ENCODE measurements around the gene SERPINB1.
"Not testable (repeated sequence)": the region's sequence is repeated elsewhere in the genome, so short reads cannot be mapped to it uniquely, and the experiment has no call there.

Gene SERPINB1

DNA sequence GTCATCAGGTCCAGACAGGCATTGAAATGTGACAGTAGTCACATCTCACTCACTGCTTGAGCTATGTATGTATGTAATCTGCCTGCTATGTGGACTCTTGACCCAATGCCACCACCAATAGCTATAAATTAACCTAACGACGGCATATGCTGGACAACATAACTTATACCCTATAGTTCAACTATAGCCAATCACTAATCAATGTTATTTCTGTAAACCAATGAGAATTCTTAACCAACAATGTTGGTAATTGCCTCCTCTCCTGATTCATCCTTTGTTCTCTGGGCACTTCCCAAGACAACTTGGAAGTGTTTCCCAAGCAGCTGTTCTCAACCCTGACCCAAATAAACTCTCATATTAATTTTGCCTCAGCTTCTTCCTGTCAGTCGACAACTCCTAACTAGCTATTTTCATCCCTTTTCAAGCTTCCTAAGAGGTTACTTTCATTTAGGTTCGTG lies 24.1 kb upstream of the SERPINB1 start:
- DNase-seq, result no peak

DNA sequence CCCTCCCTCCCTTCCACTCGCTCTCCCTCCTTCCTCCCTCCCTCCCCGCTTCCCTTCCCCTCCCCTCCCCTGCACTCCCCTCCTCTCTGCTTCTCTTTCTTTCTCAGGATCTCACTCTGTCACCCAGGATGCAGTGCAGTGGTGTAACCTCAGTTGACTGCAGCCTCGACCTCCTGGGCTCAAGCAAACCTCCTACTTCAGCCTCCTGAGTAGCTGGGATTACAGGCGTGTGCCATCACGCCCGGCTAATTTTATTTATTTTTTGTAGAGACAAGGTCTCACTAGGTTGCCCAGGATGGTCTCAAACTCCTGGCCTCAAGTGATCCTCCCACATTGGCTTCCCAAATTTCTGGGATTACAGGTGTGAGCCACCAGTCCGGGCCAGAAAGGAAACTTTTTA lies 23.6 kb upstream of the SERPINB1 start:
- DNase-seq, result no peak

DNA sequence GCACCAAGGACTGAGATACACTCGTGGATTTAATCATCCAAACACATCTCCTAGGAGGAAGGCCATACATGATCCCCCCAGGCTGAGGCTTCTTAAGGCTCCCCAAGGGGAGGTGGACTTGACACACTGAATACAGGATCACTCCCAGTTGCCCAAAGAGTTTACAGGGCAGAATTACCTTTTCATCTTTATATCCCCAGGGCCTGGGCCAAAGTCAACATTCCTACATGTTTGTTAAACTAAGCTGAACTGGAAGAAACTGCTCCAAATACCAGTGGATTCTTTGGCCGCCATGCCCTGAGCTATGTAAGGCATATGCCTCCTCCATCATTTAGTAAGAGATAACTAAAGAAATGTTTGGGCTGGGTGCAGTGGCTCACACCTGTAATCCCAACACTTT lies 22.2 kb upstream of the SERPINB1 start:
- DNase-seq, result no peak

DNA sequence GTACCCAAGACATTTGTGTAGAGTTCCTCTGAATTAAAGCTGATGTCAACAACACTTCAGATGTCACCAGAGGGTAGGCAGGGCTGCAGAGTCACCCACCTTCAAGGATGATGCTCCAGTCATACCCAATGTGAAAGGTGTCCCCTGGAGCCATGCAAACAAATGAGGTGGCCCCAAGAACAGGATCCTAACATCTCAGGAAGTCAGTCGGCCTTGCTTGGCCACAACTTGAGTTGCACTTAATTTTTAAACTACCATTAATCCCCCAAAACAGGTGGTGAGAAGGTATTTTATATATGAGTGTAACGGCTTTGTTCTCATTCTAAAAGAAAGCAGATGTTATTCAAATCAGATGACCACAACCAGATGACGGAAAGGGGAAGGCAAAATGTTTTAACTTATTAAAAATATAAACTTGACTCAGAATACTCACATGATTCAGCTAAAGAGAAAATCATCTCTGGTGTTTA lies 21.1 kb upstream of the SERPINB1 start:
- no peak for DNase-seq

DNA sequence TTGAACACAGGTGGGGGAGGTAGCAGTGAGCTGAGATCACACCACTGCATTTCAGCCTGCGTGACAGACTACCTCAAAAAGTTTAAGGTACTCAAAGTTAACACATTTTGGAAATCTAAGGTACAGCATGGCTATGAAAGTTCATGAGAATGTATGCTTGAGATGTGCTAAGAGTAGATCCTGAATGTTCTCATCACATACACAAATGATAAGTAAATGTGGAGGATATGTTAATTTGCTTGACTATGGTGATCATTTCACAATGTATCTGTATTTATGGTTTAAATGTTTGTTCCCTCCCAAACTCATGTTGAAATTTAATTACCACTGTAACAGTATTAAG lies 20.1 kb upstream of the SERPINB1 start:
- no peak for DNase-seq

DNA sequence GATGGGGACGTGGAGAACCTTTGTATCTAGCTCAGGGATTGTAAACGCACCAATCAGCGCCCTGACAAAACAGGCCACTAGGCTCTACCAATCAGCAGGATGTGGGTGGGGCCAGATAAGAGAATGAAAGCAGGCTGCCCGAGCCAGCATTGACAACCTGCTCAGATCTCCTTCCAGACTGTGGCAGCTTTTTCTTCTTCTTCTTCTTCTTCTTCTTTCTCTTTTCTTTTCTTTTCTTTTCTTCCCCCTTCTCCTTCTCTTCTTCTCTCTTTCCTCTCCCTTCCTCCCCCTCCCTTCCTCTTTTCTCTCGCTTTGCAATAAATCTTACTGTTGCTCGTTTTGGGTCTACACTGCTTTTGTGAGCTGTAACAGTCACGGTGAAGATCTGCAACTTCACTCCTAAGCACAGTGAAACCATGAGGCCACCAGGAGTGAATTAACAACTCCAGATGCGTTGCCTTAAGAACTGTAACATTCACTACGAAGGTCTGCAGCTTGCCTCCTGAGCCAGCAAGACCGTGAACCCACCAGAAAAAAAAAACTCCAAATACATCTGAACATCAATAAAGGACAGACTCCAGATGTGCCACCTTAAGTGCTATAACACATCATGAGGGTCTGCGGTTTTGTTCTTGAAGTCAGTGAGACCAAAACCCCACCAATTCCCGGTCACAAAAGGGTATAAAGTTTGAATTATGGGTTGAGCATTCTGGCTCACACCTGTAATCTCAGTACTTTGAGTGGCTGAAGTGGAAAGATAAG lies 19.6 kb upstream of the SERPINB1 start:
- no peak for DNase-seq

DNA sequence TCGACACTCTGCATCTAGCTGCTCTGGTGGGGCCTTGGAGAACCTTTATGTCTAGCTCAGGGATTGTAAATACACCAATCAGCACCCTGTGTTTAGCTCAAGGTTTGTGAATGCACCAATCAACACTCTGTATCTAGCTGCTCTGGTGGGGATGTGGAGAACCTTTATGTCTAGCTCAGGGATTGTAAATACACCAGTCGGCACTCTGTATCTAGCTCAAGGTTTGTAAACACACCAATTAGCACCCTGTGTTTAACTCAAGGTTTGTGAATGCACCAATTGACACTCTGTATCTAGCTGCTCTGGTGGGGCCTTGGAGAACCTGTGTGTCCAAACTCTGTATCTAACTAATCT lies 19.0 kb upstream of the SERPINB1 start:
- DNase-seq, result not testable (repeated sequence)

DNA sequence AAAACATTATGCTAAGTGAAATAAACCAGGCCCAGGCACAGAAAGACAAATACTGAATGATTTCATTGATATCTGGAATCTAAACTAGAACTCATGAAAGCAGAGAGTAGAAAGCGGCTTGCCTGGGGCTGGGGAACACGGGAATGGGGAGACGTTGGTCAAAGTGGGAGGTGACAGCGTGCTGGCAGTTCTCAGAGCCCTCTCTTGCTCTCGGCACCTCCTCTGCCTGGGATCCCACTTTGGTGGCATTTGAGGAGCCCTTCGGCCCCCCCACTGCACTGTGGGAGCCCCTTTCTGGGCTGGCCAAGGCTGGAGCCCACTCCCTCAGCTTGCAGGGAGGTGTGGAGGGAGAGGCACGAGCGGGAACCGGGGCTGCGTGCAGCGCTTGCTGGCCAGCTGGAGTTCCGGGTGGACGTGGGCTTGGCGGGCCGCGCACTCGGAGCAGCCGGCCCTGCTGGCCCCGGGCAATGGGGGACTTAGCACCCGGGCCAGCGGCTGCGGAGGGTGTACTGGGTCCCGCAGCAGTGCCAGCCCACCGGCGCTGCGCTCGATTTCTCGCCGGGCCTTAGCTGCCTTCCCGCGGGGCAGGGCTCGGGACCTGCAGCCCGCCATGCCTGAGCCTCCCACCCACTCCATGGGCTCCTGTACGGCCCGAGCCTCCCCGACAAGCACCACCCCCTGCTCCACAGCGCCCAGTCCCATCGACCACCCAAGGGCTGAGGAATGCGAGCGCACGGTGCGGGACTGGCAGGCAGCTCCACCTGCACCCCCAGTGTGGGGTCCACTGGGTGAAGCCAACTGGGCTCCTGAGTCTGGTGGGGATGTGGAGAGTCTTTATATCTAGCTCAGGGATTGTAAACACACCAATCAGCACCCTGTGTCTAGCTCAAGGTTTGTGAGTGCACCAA lies 18.4 kb upstream of the SERPINB1 start:
- not testable (repeated sequence) for DNase-seq

DNA sequence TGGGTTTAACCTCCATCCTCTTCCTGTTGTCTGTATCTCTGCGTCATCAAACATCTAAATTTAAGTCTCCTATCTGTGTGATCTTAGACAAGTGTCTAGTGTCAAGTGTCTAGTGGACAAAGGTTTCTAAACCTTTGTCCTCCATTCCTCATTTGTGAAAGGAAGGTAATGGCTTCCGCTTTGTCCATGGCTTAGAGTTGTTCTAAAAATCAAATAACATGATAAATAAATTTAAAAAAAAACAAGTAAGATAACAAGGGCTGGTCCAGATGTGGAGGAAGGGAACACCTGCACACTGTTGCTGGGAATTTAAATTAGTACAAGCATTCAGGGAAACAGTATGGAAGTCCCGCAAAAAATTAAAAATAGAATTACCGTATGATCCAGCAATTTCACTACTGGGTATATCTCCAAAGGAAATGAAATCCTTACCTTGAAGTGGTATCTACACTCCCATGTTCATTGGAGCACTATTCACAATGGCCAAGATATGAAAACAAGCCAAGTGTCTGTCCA lies 17.6 kb upstream of the SERPINB1 start:
- no peak for DNase-seq

DNA sequence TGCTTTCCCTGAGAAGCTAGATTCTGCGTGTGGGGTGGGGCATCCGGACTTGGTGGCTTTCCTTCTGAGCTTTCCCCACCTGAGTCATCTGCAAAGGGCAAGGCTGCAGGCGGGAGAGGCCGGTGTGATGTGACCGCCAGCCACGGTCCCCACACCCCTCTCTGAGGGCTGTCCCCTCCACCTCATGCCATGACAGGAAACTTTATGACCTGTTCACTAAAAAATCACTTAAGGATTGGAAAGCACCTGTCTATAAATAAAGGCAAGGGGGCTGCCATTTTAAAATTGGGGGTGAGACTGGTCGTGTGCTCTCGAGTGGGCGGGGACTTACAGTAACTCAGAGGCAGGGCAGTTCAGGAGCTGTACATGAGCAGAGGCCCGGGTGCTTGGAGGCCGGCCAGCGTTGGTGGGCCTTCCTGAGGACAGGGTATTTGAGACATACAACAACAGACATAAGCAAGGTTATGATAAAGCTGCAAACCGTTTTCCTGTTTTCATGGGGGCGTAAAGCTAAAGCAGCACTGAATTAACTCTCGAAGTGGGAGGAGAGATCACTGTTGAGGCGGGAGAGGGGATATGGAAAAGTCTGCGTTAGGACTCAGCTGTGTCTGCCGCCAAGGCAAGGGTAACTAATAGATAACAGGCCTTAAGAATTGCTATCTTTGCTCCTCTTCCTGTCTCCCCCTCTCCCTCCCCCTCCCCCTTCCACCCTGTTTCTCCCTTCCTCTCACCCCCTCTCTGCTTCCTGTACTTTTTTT lies 16.1 kb upstream of the SERPINB1 start:
- peak; percentile 63 to 65 for DNase-seq

DNA sequence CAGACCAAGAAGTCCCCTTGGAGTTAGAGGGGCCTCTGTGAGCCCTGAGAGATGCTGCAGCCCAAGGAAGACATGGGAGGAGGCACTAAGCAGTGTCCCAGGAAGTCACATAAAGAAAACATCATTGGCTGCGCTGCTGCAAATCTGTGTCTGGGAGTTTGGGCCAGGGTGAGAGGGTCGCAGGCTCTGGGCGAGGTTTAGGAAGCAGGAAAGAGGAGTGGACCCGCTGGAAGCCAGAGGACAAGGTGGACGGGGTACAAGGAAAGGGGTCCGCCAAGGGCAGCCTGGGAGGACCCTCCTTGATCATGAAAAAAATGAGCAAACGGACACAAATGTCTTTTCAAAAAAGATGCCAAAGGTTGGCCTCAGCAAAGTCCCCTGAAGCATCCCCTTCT lies 15.5 kb upstream of the SERPINB1 start:
- no peak for DNase-seq

DNA sequence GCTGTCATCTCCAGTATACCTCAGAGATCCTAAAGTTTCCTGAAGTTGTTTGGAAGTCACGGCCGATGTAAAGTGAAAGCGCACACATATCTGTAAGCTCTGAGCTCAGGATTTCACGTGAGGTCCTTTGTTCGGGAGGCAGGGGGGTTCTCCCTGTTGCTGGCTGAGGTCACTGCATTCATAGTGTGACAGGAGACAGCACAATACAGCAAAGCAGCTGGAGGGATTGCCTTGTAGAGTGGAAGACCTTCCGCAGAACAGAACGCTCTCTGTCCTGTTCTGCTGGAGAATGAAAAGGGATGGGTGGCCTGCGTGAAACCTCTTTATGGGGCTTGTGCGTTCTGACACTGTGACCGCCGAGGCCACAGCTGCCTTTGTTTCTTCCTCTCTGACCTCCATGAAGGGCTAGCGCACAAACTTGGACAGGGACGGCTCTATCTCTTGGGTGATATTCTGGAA lies 13.4 kb upstream of the SERPINB1 start:
- DNase-seq, result no peak

DNA sequence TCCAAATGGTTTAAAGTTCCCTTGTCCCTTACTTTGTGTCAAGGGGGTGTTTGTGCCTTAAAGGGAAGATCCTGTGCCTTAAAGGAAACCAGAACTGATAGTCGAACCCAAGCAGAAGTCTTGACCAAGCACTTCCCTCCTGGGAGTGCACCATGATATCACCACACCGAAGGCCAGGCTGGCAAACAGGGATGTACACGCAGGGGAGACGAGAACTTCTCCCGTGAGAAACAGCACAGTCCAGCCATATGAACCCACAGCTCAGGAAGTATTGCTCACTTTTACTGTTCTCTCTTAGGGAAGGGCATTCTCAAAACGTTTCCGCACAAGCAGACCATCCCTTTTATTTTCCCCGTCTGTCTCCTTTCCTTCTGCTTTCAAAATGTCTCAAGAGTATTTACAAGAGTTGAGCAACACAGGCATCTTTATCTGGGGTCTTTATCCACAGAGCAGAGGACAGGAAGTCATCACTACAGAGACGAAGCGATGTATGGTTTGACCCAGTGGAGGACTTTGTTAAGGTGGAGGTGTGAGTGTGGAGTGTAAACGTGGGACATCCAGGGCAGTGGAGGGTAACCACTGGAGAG lies 12.8 kb upstream of the SERPINB1 start:
- no peak for DNase-seq

DNA sequence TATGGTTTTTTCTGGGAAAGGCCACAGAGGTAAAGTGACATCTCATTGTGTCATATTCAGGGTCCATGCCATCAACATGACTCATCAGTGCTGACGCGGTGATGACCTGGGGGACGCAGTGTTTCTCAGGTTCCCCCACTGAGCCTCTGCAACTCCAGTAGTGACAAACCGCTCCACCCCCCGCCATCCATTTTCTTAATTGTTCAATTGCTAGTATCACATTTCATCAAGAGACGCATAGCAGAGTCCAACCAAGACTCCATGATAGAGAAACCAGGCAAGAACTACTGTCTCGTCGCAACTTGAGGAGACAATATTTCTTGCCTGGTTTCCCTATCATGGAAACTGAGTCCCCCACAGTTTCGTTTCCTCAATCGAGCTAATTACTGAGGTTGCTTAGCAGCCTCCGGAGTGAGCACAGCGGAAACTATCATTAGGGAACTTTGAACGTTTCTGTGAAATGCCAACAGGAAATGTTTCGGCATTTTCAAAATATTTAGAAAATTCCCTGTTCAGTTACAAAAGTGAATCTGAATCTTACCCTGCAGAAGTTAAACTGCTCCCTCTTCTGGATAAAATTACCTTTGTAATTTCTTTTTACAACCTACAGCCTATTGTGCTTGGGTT lies 12.2 kb upstream of the SERPINB1 start:
- peak; percentile 71 to 73 for DNase-seq

DNA sequence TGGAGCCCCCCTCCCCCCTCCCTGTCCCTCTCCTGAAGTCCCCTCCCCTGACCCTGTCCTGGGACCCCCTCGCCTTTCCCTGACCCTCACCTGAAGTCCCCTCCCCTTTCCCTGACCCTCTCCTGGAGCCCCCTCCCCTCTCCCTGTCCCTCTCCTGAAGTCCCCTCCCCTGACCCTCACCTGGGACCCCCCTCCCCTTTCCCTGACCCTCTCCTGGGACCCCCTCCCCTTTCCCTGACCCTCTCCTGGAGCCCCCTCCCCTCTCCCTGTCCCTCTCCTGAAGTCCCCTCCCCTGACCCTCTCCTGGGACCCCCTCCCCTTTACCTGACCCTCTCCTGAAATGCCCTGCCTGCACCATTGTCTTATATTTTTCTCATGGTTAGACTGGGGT lies 11.7 kb upstream of the SERPINB1 start:
- not testable (repeated sequence) for DNase-seq

DNA sequence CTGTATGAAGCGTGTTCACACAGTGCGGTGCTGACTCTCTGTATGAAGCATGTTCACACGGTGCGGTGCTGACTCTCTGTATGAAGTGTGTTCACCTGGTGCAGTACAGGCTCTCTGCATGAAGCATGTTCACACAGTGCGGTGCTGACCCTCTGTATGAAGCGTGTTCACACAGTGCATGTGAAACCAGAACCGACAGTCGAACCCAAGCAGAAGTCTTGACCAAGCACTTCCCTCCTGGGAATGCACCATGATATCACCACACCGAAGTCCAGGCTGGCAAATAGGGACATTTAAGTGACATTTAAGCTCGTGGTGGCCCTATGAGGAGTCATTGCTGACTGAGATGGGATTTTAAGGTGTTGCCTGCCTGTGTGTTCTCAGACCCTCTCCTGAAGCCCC lies 11.3 kb upstream of the SERPINB1 start:
- DNase-seq, result no peak

DNA sequence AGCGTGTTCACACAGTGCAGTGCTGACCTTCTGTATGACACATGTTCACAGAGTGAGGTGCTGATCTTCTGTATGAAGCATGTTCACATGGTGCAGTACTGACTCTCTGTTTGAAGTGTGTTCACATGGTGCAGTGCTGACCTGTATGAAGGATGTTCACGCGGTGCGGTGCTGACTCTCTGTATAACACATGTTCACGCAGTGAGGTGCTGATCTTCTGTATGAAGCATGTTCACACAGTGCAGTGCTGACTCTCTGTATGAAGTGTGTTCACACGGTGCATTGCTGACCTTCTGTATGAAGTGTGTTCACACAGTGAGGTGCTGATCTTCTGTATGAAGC lies 10.8 kb upstream of the SERPINB1 start:
- DNase-seq, result no peak

DNA sequence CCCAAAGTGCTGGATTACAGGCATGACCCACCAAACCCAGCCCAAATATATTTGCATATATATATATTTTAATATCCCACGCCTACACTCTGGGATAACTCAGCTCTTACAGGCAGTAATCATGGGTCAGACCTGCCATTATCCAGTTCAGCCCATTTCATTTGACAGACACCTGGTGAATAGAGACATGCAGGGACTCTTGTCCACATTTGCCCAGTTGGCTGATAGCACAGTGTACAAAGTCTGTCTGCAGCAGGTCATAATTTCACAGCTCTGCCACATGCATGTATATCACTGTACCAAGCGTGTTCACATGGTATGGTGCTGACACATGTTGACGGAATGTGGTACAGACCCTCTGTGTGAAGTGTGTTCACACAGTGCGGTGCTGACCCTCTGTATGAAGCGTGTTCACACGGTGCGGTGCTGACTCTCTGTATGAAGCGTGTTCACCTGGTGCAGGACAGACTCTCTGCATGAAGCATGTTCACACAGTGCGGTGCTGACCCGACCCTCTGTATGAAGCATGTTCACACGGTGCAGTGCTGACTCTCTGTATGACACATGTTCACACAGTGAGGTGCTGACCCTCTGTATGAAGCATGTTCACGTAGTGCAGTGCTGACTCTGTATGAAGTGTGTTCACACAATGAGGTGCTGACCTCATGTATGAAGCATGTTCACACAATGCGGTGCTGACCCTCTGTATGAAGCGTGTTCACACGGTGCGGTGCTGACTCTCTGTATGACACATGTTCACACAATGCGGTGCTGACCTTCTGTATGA lies 10.3 kb upstream of the SERPINB1 start:
- DNase-seq, result no peak

DNA sequence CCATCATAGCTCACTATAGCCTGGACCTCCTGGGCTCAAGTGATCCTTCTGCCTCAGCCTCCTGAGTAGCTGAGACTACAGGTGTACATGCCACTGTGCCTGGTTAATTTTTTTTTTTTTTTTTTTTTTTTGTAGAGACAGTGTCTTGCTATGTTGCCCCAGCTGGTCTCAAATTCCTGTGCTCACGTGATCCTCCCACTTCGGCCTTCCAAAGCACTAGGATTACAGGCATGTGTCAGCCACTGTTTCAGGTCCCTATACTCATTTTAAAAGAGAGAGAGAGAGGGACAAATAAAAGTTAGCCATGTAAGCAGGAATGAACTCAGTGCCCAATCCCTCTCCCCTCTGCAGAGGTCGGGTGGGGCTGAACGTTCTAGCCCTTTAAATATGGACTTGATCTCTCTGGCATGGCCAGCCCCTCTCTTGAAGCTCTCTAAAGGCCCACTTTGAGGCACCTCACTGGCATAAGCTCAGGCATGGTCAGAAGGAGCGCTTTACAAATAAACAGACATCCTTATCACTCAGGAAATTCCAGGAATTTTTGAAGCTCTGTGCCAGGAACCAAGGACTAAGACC lies 9.0 kb upstream of the SERPINB1 start:
- no peak for DNase-seq

DNA sequence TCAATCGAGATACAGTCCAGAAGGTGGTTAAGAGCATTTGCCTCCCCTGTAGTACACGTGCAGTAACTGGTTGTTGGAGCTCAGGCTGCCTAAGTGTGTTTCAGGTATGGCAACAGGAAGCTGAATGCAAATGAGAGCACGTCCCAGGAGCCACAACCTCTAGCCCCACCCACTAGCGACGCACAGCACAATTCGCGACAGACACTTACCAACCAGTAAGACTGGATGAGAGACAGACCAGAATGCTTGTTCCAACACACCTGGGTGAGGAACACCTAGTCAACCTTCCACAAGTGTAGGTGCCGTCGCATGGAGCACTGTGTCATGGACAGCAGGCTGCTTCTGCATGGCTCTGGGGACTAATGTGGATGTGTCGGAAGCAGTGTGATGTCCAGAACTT lies 7.2 kb upstream of the SERPINB1 start:
- DNase-seq, result no peak

DNA sequence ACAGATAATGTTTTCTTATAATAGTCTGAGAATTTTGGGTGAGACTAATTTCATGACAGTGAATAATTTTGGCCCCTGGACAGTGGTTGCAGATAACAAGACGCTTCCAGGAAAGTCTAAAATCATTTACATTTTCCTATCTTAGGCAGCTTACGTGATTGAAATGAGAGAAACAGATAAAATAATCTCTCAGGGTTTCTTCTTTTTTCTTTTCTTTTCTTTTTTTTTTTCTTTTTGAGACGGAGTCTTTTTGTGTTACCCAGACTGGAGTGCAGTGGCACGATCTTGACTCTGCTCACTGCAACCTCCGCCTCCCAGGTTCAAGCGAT lies 4.2 kb upstream of the SERPINB1 start:
- no peak for DNase-seq
